ENCODE data around the gene KNOP1.

DNA sequence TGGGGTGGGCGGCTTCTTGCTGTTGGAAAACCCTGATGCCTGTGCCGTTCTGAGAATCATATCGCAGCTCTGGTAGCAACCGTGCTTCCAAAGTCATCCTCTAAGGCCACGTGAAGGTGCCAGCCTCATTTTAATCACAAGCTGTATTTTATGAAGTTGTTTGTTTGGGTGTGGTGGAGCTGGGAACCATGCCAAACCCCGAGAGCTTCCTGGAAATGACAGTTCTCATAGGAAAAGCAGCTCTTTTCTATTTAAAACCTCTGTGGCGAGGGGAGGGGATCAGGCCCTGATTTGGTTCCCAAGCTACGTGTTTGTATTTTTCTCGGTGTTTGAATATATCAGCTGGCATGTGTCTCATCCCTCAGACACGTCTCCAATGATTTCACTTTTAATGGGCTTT, 21.7 kb downstream of the KNOP1 start:
- TF ChIP-seq EZH2 (IDR thresholded peaks at IDR 0.05; ENCODE audit: borderline replicate concordance, low read depth, low read length, severe bottlenecking): no peak
- TF ChIP-seq, protein P1, sequence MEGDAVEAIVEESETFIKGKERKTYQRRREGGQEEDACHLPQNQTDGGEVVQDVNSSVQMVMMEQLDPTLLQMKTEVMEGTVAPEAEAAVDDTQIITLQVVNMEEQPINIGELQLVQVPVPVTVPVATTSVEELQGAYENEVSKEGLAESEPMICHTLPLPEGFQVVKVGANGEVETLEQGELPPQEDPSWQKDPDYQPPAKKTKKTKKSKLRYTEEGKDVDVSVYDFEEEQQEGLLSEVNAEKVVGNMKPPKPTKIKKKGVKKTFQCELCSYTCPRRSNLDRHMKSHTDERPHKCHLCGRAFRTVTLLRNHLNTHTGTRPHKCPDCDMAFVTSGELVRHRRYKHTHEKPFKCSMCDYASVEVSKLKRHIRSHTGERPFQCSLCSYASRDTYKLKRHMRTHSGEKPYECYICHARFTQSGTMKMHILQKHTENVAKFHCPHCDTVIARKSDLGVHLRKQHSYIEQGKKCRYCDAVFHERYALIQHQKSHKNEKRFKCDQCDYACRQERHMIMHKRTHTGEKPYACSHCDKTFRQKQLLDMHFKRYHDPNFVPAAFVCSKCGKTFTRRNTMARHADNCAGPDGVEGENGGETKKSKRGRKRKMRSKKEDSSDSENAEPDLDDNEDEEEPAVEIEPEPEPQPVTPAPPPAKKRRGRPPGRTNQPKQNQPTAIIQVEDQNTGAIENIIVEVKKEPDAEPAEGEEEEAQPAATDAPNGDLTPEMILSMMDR (IDR thresholded peaks at IDR 0.05; ENCODE audit: borderline replicate concordance, extremely low read depth, low read length, poor library complexity, severe bottlenecking): peak; percentile 13

Data from DND-41 (cell line).